ENCODE results near the gene NACC1. TPM values are rescaled to one million over a fixed set of nuclear protein-coding genes. Genes with fewer than 3 reads are reported as not detected.

NACC1 gene
- total RNA-seq, 1 donor, result 53.9 TPM

DNA sequence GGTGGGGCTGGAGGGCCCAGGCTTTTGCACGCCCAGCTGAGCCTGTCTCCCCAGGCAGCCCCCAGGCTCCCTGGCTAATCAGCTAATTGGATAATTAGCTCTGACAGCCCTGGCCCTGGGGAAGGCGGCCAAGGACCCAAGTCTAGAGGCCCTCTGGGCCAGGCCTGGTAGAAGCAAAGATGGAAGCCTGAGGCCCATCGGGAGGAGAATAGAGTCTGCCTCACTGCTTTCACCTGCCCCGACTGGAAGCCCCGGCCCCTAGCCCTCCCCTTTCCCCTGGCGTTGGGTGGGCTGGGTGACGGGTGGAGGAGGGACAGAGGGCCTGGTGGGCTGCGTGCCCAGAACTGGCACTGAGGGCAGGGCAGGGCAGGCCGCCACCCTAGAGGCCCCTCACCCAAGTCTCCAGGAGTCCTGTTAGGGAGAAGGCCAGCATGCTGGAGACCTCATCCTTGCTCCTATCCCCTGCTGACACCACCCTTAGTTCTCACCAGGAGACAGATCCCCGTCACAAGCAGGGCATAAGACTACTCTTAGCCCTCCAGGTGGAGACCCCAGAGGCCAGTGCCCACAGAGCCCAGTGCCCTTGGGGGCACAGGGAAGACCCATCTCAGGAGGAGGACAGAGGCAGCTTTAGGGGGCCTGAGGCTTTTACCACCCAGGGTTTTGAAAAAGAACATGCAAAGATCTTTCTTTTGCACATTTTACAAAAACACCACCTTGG lies 27.4 kb upstream of the NACC1 start:
- peak; percentile 83 for DNase-seq (ENCODE audit: insufficient read length, low spot score, missing footprints)
- H3K9me3 ChIP-seq (ENCODE audit: low read depth, low read length), result no peaks in the 10 kb centered on the region
- TF ChIP-seq, protein P1, sequence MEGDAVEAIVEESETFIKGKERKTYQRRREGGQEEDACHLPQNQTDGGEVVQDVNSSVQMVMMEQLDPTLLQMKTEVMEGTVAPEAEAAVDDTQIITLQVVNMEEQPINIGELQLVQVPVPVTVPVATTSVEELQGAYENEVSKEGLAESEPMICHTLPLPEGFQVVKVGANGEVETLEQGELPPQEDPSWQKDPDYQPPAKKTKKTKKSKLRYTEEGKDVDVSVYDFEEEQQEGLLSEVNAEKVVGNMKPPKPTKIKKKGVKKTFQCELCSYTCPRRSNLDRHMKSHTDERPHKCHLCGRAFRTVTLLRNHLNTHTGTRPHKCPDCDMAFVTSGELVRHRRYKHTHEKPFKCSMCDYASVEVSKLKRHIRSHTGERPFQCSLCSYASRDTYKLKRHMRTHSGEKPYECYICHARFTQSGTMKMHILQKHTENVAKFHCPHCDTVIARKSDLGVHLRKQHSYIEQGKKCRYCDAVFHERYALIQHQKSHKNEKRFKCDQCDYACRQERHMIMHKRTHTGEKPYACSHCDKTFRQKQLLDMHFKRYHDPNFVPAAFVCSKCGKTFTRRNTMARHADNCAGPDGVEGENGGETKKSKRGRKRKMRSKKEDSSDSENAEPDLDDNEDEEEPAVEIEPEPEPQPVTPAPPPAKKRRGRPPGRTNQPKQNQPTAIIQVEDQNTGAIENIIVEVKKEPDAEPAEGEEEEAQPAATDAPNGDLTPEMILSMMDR (IDR thresholded peaks at IDR 0.05; ENCODE audit: extremely low read depth, low read depth, low read length), result no peak
- peaks cover 21% of the 10 kb centered on the region for H4K20me1 ChIP-seq (ENCODE audit: insufficient read depth, low read length)
- H3K79me2 ChIP-seq (ENCODE audit: insufficient read depth, low read length), result peaks cover 3% of the 10 kb centered on the region
- H3K4me2 ChIP-seq (ENCODE audit: insufficient read depth, low read length), result no peak overlapping the region
- no peak overlapping the region for H2AFZ ChIP-seq (ENCODE audit: low read length)
- peaks cover 28% of the 10 kb centered on the region for H3K4me1 ChIP-seq (ENCODE audit: insufficient read depth, low read length)
- H3K27me3 ChIP-seq (ENCODE audit: insufficient read depth, low read length), result no peaks in the 10 kb centered on the region
- peak overlapping the region; percentile 72 for H3K27ac ChIP-seq (ENCODE audit: low read depth, low read length)
- H3K36me3 ChIP-seq (ENCODE audit: insufficient read depth, low read length), result peaks cover 38% of the 10 kb centered on the region
- no peak overlapping the region for H3K4me3 ChIP-seq (ENCODE audit: insufficient read depth, low read length)

DNA sequence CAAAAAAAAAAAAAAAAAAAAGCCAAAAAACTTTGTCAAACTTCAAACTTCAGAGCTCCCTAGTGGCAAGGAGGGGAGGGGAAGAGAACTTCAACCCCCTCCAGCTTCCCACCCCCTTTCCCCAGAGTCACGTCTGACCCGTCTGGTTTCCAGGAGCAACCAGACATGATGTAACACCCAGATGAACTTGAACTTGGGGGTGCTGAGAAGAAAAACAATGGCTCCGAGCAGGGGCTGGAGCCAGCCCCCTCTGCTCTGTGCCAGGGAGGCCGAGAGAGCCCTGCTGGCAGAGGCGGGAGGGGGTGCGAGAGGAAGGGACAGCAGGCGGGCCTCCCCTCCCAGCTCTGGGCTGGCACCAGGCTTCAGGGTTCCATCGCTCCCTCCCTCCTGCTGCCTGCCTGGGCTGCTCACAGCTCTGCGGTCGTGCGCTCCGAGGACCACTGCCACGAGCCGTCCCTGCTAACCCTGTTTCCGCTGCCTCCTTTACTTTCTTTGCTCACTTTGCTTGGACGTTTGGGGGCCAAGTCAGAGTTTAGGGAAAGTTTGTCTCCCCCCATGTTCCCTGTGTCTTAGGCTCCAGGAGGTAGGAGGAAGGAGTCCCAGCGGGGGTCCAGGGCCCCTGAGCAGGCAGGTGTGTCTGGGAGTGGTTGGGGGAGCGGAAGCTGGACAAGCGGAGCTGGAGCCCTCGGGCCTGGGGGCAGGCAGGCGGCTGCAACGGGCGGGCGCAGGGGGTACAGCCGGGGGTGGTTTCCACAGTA lies 26.5 kb upstream of the NACC1 start:
- H3K4me2 ChIP-seq (ENCODE audit: insufficient read depth, low read length), result peak overlapping the region; percentile 20
- H3K9me3 ChIP-seq (ENCODE audit: low read depth, low read length), result no peaks in the 10 kb centered on the region
- H3K79me2 ChIP-seq (ENCODE audit: insufficient read depth, low read length), result no peaks in the 10 kb centered on the region
- no peak overlapping the region for H2AFZ ChIP-seq (ENCODE audit: low read length)
- peaks cover 22% of the 10 kb centered on the region for H4K20me1 ChIP-seq (ENCODE audit: insufficient read depth, low read length)
- H3K4me1 ChIP-seq (ENCODE audit: insufficient read depth, low read length), result peaks cover 28% of the 10 kb centered on the region
- H3K4me3 ChIP-seq (ENCODE audit: insufficient read depth, low read length), result no peak overlapping the region
- DNase-seq (ENCODE audit: insufficient read length, low spot score, missing footprints), result peak; percentile 99
- no peaks in the 10 kb centered on the region for H3K27me3 ChIP-seq (ENCODE audit: insufficient read depth, low read length)
- H3K36me3 ChIP-seq (ENCODE audit: insufficient read depth, low read length), result peaks cover 30% of the 10 kb centered on the region
- H3K27ac ChIP-seq (ENCODE audit: low read depth, low read length), result peak overlapping the region; percentile 72
- TF ChIP-seq, protein P1 (IDR thresholded peaks at IDR 0.05; ENCODE audit: extremely low read depth, low read depth, low read length), result peak; percentile 9

DNA sequence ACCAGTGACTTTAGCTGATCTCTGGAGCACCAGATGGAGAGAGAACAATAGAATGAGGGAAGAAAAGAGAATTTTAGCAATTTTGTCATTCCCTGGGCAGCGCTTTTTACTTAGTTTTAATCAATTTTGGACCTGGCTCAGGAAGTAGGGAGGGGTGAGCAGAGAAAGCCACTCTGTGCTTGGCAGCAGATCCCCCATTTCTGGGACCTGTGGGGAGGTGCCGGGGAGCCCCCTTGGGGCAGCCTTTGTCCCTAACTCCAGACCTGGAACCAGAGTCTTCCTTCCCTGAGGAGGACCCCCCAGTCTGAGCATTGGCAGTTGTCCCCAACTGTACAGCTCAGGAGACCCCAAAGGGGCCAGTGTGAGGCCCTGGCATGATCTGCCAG lies 25.9 kb upstream of the NACC1 start:
- Histone ChIP-seq H3K4me3 (ENCODE audit: insufficient read depth, low read length) (no peak overlapping the region), H2AFZ (ENCODE audit: low read length) (no peak overlapping the region), H3K27ac (ENCODE audit: low read depth, low read length) (peak overlapping the region; percentile 72)

More for the DNA sequence above, 25.9 kb upstream of the NACC1 start:
- Histone ChIP-seq H3K79me2 (ENCODE audit: insufficient read depth, low read length) (no peaks in the 10 kb centered on the region), H3K4me1 (ENCODE audit: insufficient read depth, low read length) (peaks cover 28% of the 10 kb centered on the region), H3K36me3 (ENCODE audit: insufficient read depth, low read length) (peaks cover 24% of the 10 kb centered on the region), H3K9me3 (ENCODE audit: low read depth, low read length) (no peaks in the 10 kb centered on the region), H4K20me1 (ENCODE audit: insufficient read depth, low read length) (peaks cover 17% of the 10 kb centered on the region), H3K4me2 (ENCODE audit: insufficient read depth, low read length) (peak overlapping the region; percentile 20), H3K27me3 (ENCODE audit: insufficient read depth, low read length) (no peaks in the 10 kb centered on the region)
- TF ChIP-seq, protein P1 (IDR thresholded peaks at IDR 0.05; ENCODE audit: extremely low read depth, low read depth, low read length), result no peak
- peak; percentile 81 for DNase-seq (ENCODE audit: insufficient read length, low spot score, missing footprints)

Measured in osteoblast (primary cell).